ENCODE data around the gene UPK1B.

The UPK1B gene

DNA sequence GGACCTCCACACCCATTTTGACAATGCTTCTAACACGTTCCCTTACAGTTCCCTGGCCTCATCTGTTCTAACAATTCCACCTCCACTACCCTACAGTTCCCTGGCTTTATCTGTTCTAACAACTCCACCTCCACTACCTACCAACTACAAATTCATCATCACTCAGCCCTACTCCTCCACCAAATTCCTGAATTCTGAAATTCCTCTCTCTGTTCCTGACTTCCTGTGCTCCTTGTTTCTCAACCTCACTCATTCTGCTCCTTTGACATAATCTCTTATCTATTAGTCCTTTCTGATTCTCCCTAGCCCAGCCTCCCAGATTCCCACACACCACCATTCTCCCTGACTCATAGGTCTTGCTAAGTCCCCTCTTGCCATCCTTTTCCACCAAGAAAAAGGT, 22.5 kb downstream of the UPK1B start:
- TF ChIP-seq L3MBTL2 (conservative IDR thresholded peaks at IDR 0.05) (no peak), LEF1 (IDR thresholded peaks at IDR 0.05; ENCODE audit: borderline replicate concordance) (no peak), NFRKB (IDR thresholded peaks at IDR 0.05) (no peak), FOXA1 (IDR thresholded peaks at IDR 0.05) (no peak)
- POLR2A ChIA-PET: no interaction called here
- CTCF ChIA-PET: no interaction called here
- no peak for DNase-seq (ENCODE audit: extremely low spot score)

DNA sequence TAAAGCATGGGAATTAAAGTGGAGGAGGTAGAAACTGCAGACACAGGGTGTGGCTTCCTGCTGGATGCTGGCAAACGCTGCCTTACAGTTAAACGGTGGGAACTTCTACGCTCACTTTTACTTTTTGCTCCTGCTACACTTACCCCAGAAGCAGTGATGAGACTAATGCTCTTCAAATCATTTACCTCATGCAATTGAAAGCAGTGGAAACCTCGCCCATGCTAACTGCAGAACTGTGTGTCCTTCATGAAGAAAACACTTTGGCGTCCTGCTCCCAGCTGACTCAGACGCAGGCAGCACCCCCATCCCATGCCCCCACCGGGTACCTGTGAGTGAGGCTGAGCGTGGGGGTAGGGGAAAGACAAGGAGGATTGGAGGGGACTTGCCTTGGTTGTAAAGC, 31.8 kb downstream of the UPK1B start:
- ChIA-PET POLR2A (no interaction called here), CTCF (no interaction called here)
- DNase-seq (ENCODE audit: extremely low spot score): no peak
- TF ChIP-seq FOXA1 (IDR thresholded peaks at IDR 0.05) (no peak), ARNT (IDR thresholded peaks at IDR 0.05) (no peak), SP1 (IDR thresholded peaks at IDR 0.05) (no peak), ZNF384 (IDR thresholded peaks at IDR 0.05) (no peak), NFRKB (IDR thresholded peaks at IDR 0.05) (no peak), HDGF (IDR thresholded peaks at IDR 0.05; ENCODE audit: borderline replicate concordance) (no peak), LEF1 (IDR thresholded peaks at IDR 0.05; ENCODE audit: borderline replicate concordance) (no peak), BHLHE40 (IDR thresholded peaks at IDR 0.05; ENCODE audit: borderline replicate concordance) (no peak), FOXM1 (IDR thresholded peaks at IDR 0.05; ENCODE audit: borderline replicate concordance) (no peak), L3MBTL2 (conservative IDR thresholded peaks at IDR 0.05) (no peak), FOXK2 (IDR thresholded peaks at IDR 0.05) (no peak), CTBP1 (IDR thresholded peaks at IDR 0.05; ENCODE audit: borderline replicate concordance) (no peak), TARDBP (IDR thresholded peaks at IDR 0.05) (no peak), ELF4 (IDR thresholded peaks at IDR 0.05) (no peak), SUZ12 (IDR thresholded peaks at IDR 0.05) (no peak)
- TF ChIP-seq, protein P1, sequence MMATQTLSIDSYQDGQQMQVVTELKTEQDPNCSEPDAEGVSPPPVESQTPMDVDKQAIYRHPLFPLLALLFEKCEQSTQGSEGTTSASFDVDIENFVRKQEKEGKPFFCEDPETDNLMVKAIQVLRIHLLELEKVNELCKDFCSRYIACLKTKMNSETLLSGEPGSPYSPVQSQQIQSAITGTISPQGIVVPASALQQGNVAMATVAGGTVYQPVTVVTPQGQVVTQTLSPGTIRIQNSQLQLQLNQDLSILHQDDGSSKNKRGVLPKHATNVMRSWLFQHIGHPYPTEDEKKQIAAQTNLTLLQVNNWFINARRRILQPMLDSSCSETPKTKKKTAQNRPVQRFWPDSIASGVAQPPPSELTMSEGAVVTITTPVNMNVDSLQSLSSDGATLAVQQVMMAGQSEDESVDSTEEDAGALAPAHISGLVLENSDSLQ (IDR thresholded peaks at IDR 0.05): no peak

DNA sequence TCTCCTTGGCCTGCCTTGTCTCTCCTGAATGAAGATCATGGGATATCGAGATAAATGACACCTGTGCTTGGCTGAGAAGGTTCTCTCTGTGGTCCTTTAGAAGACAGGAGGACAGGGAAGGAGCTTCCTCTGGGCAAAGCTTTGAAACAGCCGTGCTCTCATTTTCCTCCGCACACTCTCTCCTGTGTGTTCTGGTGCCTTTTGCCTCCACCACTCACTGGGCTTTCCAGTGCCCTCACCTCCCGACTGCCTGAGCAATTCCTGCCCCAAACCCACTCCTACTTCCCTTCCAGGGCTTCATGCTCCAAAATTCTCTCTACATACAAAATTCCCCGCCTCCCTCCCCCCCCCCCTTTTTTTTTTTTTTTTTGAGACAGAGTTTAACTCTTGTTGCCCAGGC, 32.3 kb downstream of the UPK1B start:
- ChIA-PET POLR2A (no interaction called here), CTCF (no interaction called here)
- no peak for TF ChIP-seq BHLHE40 (IDR thresholded peaks at IDR 0.05; ENCODE audit: borderline replicate concordance)
- no peak for TF ChIP-seq FOXK2 (IDR thresholded peaks at IDR 0.05)
- TF ChIP-seq ELF4 (IDR thresholded peaks at IDR 0.05): no peak
- TF ChIP-seq L3MBTL2 (conservative IDR thresholded peaks at IDR 0.05): no peak
- no peak for TF ChIP-seq SUZ12 (IDR thresholded peaks at IDR 0.05)
- no peak for TF ChIP-seq NFRKB (IDR thresholded peaks at IDR 0.05)
- TF ChIP-seq TARDBP (IDR thresholded peaks at IDR 0.05): no peak
- no peak for TF ChIP-seq SP1 (IDR thresholded peaks at IDR 0.05)
- TF ChIP-seq CTBP1 (IDR thresholded peaks at IDR 0.05; ENCODE audit: borderline replicate concordance): no peak
- TF ChIP-seq HDGF (IDR thresholded peaks at IDR 0.05; ENCODE audit: borderline replicate concordance): no peak
- TF ChIP-seq FOXM1 (IDR thresholded peaks at IDR 0.05; ENCODE audit: borderline replicate concordance): no peak
- TF ChIP-seq ZNF384 (IDR thresholded peaks at IDR 0.05): no peak
- TF ChIP-seq ARNT (IDR thresholded peaks at IDR 0.05): no peak
- TF ChIP-seq, protein P1 (IDR thresholded peaks at IDR 0.05): no peak
- DNase-seq (ENCODE audit: extremely low spot score): no peak

DNA sequence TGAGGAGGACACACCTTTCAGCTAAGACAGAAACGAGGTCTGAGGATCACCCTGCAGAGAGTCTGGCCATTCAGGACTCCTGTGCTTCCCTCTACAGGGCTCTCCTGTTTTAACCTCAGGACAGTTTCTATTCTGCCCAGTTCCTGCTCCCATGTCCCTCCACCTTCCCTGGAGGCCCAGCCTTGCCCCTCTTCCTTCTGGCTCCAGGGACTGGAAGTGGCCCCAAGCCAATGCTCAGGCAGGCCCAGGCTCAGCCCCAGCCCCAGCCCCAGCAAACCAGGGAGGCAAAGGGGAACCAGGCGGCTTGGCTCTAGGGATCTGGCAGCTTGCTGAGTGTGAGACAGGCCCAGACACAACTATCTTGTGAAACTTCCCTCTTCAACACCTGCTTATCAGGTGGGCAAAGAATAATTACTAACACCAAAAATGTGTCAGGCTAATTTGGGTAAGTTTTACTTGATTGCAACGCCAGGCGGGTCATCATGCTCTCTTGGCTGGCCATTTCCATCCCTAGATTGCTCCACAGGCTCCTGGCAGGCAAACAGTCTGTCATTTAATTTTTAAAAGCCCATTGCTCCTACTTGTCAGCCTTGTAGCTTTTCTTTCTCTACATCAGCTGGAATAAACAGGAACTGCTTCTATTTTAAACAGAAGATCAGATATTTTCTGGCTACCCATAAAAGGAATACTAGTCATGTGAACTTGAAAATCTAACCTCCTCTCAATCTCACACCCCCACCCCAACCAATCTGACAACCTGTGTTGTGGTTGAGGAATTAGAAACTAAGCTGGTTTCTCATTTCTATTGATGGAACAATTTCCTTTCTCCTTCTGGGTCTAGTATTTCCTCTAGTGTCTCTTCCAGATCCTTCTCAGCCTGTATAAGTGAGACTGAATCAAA, 33.5 kb downstream of the UPK1B start:
- ChIA-PET POLR2A (no interaction called here), CTCF (no interaction called here)
- TF ChIP-seq L3MBTL2 (conservative IDR thresholded peaks at IDR 0.05) (no peak), ELF4 (IDR thresholded peaks at IDR 0.05) (no peak), BHLHE40 (IDR thresholded peaks at IDR 0.05; ENCODE audit: borderline replicate concordance) (no peak), ARNT (IDR thresholded peaks at IDR 0.05) (no peak), FOXK2 (IDR thresholded peaks at IDR 0.05) (no peak), LEF1 (IDR thresholded peaks at IDR 0.05; ENCODE audit: borderline replicate concordance) (no peak), FOXM1 (IDR thresholded peaks at IDR 0.05; ENCODE audit: borderline replicate concordance) (no peak), NFRKB (IDR thresholded peaks at IDR 0.05) (no peak), ZNF384 (IDR thresholded peaks at IDR 0.05) (no peak), SP1 (IDR thresholded peaks at IDR 0.05) (no peak), TARDBP (IDR thresholded peaks at IDR 0.05) (no peak), SUZ12 (IDR thresholded peaks at IDR 0.05) (no peak), HDGF (IDR thresholded peaks at IDR 0.05; ENCODE audit: borderline replicate concordance) (no peak), CTBP1 (IDR thresholded peaks at IDR 0.05; ENCODE audit: borderline replicate concordance) (no peak), FOXA1 (IDR thresholded peaks at IDR 0.05) (no peak)
- TF ChIP-seq, protein P1 (IDR thresholded peaks at IDR 0.05): no peak
- DNase-seq (ENCODE audit: extremely low spot score): no peak

DNA sequence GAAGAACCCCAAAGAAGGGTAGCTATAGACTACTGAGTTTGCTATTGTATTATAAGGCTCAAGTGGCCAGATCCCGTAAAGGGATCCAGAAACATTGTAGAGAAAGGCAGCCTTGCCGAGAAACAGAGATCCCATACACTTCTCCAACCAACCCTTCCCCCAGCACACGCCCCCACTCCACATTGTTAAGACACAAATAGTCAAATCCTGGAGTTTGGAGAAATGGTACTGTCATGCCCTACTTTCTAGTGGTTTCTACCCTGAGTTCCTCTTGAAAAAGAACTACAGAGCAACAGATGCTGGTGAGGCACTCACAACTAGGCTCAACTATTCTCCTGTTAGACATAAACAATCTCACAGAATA, 34.1 kb downstream of the UPK1B start:
- DNase-seq (ENCODE audit: extremely low spot score): no peak
- TF ChIP-seq L3MBTL2 (conservative IDR thresholded peaks at IDR 0.05) (no peak), SP1 (IDR thresholded peaks at IDR 0.05) (no peak), HDGF (IDR thresholded peaks at IDR 0.05; ENCODE audit: borderline replicate concordance) (no peak), FOXA1 (IDR thresholded peaks at IDR 0.05) (no peak), BHLHE40 (IDR thresholded peaks at IDR 0.05; ENCODE audit: borderline replicate concordance) (no peak), ZNF384 (IDR thresholded peaks at IDR 0.05) (no peak), FOXK2 (IDR thresholded peaks at IDR 0.05) (no peak), TARDBP (IDR thresholded peaks at IDR 0.05) (no peak), LEF1 (IDR thresholded peaks at IDR 0.05; ENCODE audit: borderline replicate concordance) (no peak), ELF4 (IDR thresholded peaks at IDR 0.05) (no peak), FOXM1 (IDR thresholded peaks at IDR 0.05; ENCODE audit: borderline replicate concordance) (no peak), ARNT (IDR thresholded peaks at IDR 0.05) (no peak), SUZ12 (IDR thresholded peaks at IDR 0.05) (no peak)
- ChIA-PET CTCF (no interaction called here), POLR2A (no interaction called here)

DNA sequence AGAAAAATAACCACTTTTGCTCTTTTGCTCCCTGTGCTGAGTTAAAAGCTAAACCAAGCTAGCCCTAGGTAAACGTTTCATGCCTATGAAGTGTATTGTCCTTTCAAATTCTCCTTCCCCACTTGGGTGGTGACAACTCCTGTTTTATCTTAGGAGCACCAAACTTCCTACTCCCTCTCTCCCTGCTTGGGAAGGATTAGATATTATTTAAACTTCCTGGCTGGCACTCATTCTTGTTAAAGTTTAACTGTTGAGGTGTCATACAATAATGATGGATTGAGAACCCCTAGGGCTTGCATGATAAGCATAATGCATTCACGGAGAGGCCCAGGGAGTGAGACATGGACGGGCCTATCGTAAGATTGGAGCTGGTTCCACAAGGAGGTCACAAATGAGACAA, 37.8 kb downstream of the UPK1B start:
- ChIA-PET CTCF (no interaction called here), POLR2A (no interaction called here)
- DNase-seq (ENCODE audit: extremely low spot score): no peak
- TF ChIP-seq HDGF (IDR thresholded peaks at IDR 0.05; ENCODE audit: borderline replicate concordance) (no peak), ARNT (IDR thresholded peaks at IDR 0.05) (no peak), FOXK2 (IDR thresholded peaks at IDR 0.05) (no peak), FOXA1 (IDR thresholded peaks at IDR 0.05) (no peak), ZNF384 (IDR thresholded peaks at IDR 0.05) (no peak), FOXM1 (IDR thresholded peaks at IDR 0.05; ENCODE audit: borderline replicate concordance) (no peak), ELF4 (IDR thresholded peaks at IDR 0.05) (no peak)
